DOHH2 (cell line): ENCODE measurements around the gene CIC.

Experiments
- H3F3A ChIP-seq: fragments of 200-600 bp; sonication (generic), shearing (Covaris generic); 2 replicates; pipeline ENCODE4 v1.6.0; 2016; ENCODE audit warnings: antibody characterized with exemption, mild to moderate bottlenecking; ENCODE audit not compliant: control insufficient read depth, insufficient read depth
- H3K27ac ChIP-seq: fragments of 200-600 bp; sonication (generic); 2 replicates; pipeline ENCODE4 v1.5.1; 2014; ENCODE audit warnings: low read depth, mild to moderate bottlenecking, low read length, moderate library complexity
- H3K27me3 ChIP-seq: fragments of 200-600 bp; sonication (generic); 2 replicates; pipeline ENCODE4 v1.6.1; 2014; ENCODE audit warnings: mild to moderate bottlenecking, low read length, mixed read lengths; ENCODE audit not compliant: control insufficient read depth
- H3K36me3 ChIP-seq: fragments of 200-600 bp; sonication (generic); 2 replicates; pipeline ENCODE4 v1.6.1; 2014; ENCODE audit warnings: mild to moderate bottlenecking, low read length, moderate library complexity, mixed read lengths; ENCODE audit not compliant: control insufficient read depth
- H3K4me1 ChIP-seq: fragments of 200-600 bp; sonication (generic); 2 replicates; pipeline ENCODE4 v1.6.1; 2014; ENCODE audit warnings: mild to moderate bottlenecking, low read length, mixed read lengths; ENCODE audit not compliant: control insufficient read depth
- H3K4me2 ChIP-seq: fragments of 200-600 bp; sonication (generic); 2 replicates; pipeline ENCODE4 v1.6.0; 2014; ENCODE audit warnings: mild to moderate bottlenecking, low read length, moderate library complexity
- H3K4me3 ChIP-seq: fragments of 200-600 bp; sonication (generic); 2 replicates; pipeline ENCODE4 v1.5.1; 2014; ENCODE audit warnings: mild to moderate bottlenecking, low read length, mixed read lengths
- H3K79me2 ChIP-seq: fragments of 200-600 bp; sonication (generic); 2 replicates; pipeline ENCODE4 v1.6.1; 2014; ENCODE audit warnings: mild to moderate bottlenecking, low read length, mixed read lengths; ENCODE audit not compliant: control insufficient read depth
- H3K9me2 ChIP-seq: fragments of 200-600 bp; sonication (generic); replicated peaks from 2 replicates; pipeline ENCODE4 v1.6.1; 2014; ENCODE audit warnings: mild to moderate bottlenecking, low read length, mixed read lengths; ENCODE audit not compliant: control insufficient read depth
- H3K9me3 ChIP-seq: fragments of 200-600 bp; sonication (generic); 2 replicates; pipeline ENCODE4 v1.6.1; 2014; ENCODE audit warnings: antibody characterized with exemption, low read length, mixed read lengths; ENCODE audit not compliant: control insufficient read depth, insufficient read depth
- H4K20me1 ChIP-seq: fragments of 200-600 bp; sonication (generic); 2 replicates; pipeline ENCODE4 v1.6.0; 2014; ENCODE audit warnings: low read depth, mild to moderate bottlenecking, antibody characterized with exemption, low read length, moderate library complexity; ENCODE audit not compliant: control insufficient read depth, insufficient read depth
- CTCF ChIP-seq: fragments of 200-600 bp; sonication (generic); IDR thresholded peaks from one replicate; pipeline ENCODE4 v1.5.1; 2014; ENCODE audit warnings: antibody characterized with exemption, mild to moderate bottlenecking, low read depth, low read length; ENCODE audit not compliant: poor library complexity, severe bottlenecking
- EZH2phosphoT487 ChIP-seq: fragments of 200-600 bp; sonication (generic); IDR thresholded peaks from 2 replicates; pipeline ENCODE4 v1.6.1; 2017; ENCODE audit warnings: borderline replicate concordance, mild to moderate bottlenecking, antibody characterized with exemption, low read length, moderate library complexity, mixed read lengths

CIC gene

GRCh38 chr19:42325308-42325895 lies 56.4 kb downstream of the CIC start, which contains the start of gene MEGF8:
MEGF8 (plus strand) TSS chr19:42325635; CDS start chr19:42326244, 609 bp downstream.
- Histone ChIP-seq H3K4me2 (peak within 1 kb of the TSS; percentile 92), H3K4me1 (peaks cover 27% of the 10 kb centered on the region), H3K9me3 (no peaks in the 10 kb centered on the region), H3K9me2 (no peaks in the 10 kb centered on the region), H4K20me1 (0 out of 2 replicates have a peak, but pooled peaks cover 4% of the 10 kb centered on the region), H3F3A (peaks cover 3% of the 10 kb centered on the region; the same call in 1 of the 2 replicates), H3K27me3 (no peaks in the 10 kb centered on the region), H3K79me2 (peaks cover 43% of the 10 kb centered on the region), H3K27ac (peak within 1 kb of the TSS; percentile 42), H3K4me3 (peak within 1 kb of the TSS; percentile 93), H3K36me3 (peaks cover 4% of the 10 kb centered on the region)
- peak; percentile 90 for TF ChIP-seq CTCF
- no peak for TF ChIP-seq EZH2phosphoT487

GRCh38 chr19:42325896-42326771 lies 57.1 kb downstream of the CIC start:
- Histone ChIP-seq H4K20me1 (0 out of 2 replicates have a peak, but pooled peaks cover 4% of the 10 kb centered on the region), H3K27ac (peak overlapping the region; percentile 42), H3K9me2 (no peaks in the 10 kb centered on the region), H3K4me3 (peak overlapping the region; percentile 93), H3K4me2 (peak overlapping the region; percentile 79), H3K4me1 (peaks cover 27% of the 10 kb centered on the region), H3K36me3 (peaks cover 4% of the 10 kb centered on the region), H3K9me3 (no peaks in the 10 kb centered on the region), H3K79me2 (peaks cover 50% of the 10 kb centered on the region), H3K27me3 (no peaks in the 10 kb centered on the region), H3F3A (peaks cover 3% of the 10 kb centered on the region; the same call in 1 of the 2 replicates)
- TF ChIP-seq EZH2phosphoT487 (no peak), CTCF (peak; percentile 56)

- peaks cover 27% of the 10 kb centered on the region for H3K4me1 ChIP-seq
- 0 out of 2 replicates have a peak, but pooled peaks cover 4% of the 10 kb centered on the region for H4K20me1 ChIP-seq
- H3K27ac ChIP-seq, result no peak overlapping the region
- H3K27me3 ChIP-seq, result no peaks in the 10 kb centered on the region
- H3K79me2 ChIP-seq, result peaks cover 50% of the 10 kb centered on the region
- peak overlapping the region; percentile 79 for H3K4me2 ChIP-seq
- no peaks in the 10 kb centered on the region for H3K9me2 ChIP-seq
- peaks cover 4% of the 10 kb centered on the region for H3K36me3 ChIP-seq
- no peak for TF ChIP-seq EZH2phosphoT487
- TF ChIP-seq CTCF, result no peak
- H3K4me3 ChIP-seq, result peak overlapping the region; percentile 93
- no peaks in the 10 kb centered on the region for H3K9me3 ChIP-seq
- peaks cover 3% of the 10 kb centered on the region; the same call in 1 of the 2 replicates for H3F3A ChIP-seq
Observed at GRCh38 chr19:42326969-42327368, 57.9 kb downstream of the CIC start.
